H4 (cell line): ENCODE data around the gene S1PR3. TPM values are rescaled to one million over a fixed set of nuclear protein-coding genes. Genes with fewer than 3 reads are reported as not detected.
"Not testable (repeated sequence)": the region's sequence is repeated elsewhere in the genome, so short reads cannot be mapped to it uniquely, and the experiment has no call there.

ENCODE experiments used
- DNase-seq: peaks from one replicate; pipeline ENCODE4 v3.0.0-alpha.2; 2015; ENCODE audit warnings: low spot score
- total RNA-seq: library from RNA; depleted of rRNA; stranded (reverse); fragments of >200 nt; shearing (Covaris generic); gene quantifications from 2 replicates; pipeline ENCODE4 v1.2.3, GENCODE V29; 2014; rRNA removed

Gene S1PR3
- 34.8 and 44.8 TPM in 2 replicates for total RNA-seq

- peak; percentile 31 for DNase-seq
These were observed at the start of gene S1PR3 for GRCh38 chr9:88991066-88992034. Gene S1PR3 (plus strand): TSS chr9:88991468. CDS start chr9:89001201, 9,733 bp downstream.

- not testable (repeated sequence) for DNase-seq
These were observed 49.7 kb upstream of the S1PR3 start for GRCh38 chr9:88941586-88941985.

DNA sequence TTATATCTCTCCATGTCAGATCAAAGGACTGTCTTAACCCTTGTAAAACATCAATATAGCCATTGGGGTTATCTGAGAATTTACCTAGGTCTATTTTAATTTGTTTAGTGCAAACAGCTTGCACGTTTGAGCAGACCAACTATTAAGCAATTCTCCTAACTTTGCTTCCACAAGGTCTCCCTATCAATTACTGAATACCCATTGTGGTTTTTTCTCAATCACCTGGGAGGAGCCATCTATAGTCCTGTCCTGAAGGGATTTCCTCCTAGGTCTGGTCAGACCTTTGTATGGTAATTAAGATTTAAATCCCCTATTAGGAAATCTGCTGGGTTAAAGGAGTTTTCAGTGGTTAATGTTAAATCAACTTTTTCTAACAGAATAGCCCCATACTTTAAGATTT lies 48.9 kb upstream of the S1PR3 start:
- no peak for DNase-seq

GRCh38 chr9:88945636-88946333 lies 45.5 kb upstream of the S1PR3 start:
- DNase-seq = no peak

- peak; percentile 61 for DNase-seq
These were observed 43.4 kb upstream of the S1PR3 start for GRCh38 chr9:88947581-88948573.

DNA sequence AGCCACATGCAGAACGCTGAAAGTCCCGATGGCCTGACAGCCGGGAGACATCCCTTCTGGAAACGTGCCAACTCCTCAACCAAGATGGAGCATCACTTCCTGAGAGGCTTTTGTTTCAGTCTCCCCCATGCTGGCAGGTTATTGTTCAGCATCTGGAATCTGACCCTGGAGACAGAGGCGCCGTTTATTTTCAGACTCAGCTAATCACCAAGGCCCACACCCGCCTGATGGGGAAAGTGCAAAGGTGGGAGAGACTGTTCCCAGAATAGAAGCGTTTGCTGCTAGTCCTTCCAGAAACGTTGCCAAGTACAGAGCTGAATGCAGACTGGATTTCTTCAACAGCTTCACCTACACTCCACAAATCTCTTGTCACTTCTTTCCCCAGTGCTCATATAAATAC lies 41.8 kb upstream of the S1PR3 start:
- peak; percentile 22 for DNase-seq

DNA sequence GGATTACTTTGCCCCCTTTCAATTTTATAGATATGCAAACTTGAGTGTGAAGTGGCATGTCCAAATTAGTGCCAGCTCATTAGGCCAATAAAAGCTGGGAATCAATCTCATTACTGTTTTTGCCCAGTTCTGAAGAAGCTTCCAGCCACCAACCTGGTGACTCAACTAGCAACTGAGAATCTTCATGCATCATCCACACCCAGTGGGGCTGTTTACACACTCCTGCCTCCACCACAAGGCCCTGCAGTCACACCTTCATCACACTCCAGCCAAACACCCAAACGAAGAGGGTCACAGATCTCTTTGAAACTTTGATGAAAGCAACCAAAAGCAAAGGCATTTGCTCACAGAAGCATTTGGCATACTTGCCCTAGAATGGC lies 41.3 kb upstream of the S1PR3 start:
- DNase-seq = no peak

DNA sequence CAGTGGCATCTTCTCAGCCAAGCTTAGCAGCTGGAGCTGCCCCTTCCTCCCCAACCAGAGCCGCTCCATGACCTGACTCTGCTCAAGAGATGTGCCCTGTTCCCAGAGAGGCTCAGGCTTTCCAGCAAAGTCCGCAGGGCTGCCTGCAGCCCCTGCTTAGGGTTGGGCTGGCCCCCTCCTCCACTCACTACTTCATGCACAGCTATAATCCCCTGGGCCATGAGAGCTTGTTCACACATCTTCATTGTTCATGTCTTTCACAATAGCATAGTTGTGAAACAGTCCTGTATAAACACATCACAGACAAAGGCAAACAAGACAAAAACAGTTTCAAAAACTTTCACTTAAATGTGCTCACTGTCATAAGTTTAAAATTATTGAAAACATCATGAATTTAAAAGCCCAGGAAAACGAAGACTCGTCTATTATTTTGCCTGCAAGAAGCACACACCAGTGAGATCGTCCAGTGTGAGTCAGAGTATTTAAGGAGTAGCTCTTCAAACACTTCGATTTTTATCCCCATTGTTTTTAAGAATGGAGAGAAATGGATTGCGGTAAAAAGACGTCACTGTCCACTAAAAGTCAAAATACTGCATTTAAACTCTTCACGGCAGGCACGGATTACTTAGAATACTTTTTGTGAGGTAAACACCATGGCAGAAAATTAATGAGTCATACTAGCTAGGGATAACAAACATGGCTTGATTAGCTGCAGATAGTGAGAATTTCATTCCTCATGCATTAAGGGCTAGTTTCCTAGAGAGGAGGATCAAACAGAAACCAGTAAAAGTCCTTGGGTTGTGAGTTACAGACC lies 40.7 kb upstream of the S1PR3 start:
- DNase-seq = peak; percentile 86

DNA sequence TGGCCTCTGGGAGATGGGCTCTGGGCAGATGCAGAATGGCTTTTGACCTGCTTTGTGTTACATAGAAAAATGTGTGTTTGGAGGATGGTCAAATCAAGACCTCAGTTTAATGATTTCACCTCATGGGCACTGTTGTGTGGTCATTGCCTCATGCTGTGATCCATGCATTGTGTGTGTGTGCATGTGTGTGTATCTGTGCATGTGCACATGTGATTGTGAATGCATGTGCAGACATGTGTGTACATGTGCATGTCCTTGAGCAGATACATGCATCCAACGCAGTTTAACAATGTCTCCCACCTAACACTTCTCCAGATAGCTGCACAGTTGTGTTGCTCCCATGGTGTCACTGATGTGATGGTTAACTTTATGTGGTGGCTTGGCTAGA lies 40.1 kb upstream of the S1PR3 start:
- DNase-seq = no peak

GRCh38 chr9:88952086-88952615 lies 39.1 kb upstream of the S1PR3 start:
- no peak for DNase-seq

DNA sequence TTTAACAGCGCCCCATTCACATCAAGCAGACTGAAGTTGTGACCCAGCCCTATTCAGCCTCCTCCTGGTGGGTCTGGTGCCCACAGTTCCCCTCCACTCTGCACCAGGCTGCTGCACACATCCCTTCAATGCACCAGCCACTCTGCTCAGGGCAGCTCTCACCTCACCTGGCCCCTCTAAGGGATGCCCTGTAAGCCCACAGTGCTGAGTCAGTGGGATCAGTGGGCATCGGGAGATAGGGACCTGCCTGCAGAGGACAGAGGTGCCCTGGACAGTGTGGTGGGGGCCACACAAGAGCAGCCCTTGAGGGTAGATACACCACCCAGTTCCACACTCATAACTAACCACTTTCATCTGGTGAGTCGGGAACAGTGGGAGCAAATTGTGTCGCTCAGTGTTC lies 38.3 kb upstream of the S1PR3 start:
- no peak for DNase-seq

DNA sequence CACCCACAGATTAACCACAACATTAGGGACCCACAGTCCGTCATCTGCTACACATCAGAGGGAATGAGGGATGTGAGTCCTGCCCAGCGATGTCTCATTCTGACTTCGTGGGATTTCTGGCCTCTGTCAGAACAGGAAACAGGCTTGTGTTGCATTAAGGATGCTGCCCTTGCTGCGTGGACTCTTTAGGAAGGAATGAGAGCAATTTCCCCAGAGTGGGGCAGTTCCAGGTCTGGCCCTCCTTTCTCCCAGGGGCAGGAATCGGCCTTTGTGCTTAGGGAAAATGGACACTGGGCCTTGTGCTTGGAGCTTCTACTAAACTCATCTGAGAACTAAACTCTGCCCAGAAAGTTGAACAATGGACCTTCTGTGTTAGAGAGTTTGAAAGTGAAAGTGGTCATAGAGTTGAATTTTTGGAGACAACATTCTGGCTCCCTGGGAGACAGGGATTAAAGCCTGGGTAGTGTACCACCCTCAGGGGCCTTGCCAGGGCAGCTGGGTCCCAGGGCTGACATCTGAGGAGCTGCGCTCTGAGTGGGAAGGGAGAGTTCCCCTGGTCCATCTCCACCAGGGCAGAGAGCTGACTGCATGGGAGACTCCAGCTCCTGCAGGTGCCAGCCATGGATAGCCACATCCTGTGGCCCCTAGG lies 37.8 kb upstream of the S1PR3 start:
- DNase-seq = peak; percentile 53

DNA sequence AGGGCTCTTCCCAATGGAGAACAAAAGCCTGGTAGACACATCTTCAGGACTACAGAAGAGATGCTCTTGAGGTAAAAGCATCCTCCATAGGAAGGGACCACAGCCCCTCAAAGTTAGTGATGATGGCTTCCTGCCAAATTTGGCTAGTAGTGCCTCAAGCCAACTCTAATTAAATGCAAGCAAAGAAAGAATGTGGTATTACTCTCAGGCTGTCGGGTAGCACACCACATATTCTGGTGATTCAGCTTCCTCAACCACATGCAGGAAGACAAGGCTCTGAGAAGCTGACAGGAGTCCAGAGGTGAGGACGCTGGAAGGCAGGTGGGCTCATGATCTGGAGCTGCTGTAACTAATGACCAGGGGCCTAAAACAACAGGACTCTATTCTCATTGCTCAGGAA lies 37.2 kb upstream of the S1PR3 start:
- DNase-seq = peak; percentile 70

DNA sequence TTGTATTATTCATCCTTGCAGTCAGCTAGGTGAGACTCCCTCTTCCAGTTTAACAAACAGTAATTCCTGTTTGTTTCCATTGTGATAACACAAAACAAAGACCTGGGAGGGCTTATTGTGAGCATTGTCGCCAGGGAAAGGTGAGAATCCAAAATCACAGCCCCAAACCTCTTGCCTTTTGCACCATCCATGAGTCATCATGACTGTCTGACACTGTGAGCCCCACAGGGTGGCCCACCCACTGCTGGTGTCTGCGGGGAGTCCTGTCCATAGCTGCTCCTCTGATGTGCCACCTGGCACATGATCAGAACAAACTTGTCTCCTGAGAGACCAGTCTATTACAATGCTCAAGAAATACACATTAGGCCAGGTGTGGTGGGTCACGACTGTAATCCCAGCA lies 33.7 kb upstream of the S1PR3 start:
- no peak for DNase-seq

- DNase-seq = no peak
These were observed 31.4 kb upstream of the S1PR3 start for GRCh38 chr9:88959727-88960469.

DNA sequence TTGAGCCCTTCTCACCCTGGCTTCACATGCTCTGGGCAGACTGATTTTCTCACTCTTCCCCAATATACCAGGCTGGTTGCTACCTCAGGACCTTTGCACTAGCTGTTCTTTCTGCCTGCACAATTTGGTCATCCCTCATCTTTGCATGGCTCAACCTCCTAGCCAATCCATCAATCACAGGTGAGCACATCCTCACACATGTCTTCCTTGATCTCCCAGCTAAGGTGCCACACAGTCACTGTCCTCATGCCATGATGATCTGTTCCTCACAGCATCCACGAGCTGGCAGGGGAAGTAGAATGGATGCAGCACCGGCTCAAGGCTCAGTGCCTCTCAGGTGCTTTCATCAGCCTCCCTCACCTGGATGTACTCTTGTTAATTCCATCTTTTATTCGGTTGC lies 30.6 kb upstream of the S1PR3 start:
- DNase-seq = no peak

GRCh38 chr9:88965473-88965872 lies 25.8 kb upstream of the S1PR3 start:
- no peak for DNase-seq

- no peak for DNase-seq
These were observed 24.2 kb upstream of the S1PR3 start for GRCh38 chr9:88966894-88967676.

- DNase-seq = no peak
These were observed 22.5 kb upstream of the S1PR3 start for GRCh38 chr9:88968799-88969198.
